Chondrocyte (in vitro differentiated cells): ENCODE measurements around the gene TPRG1L. TPM values are rescaled to one million over a fixed set of nuclear protein-coding genes. Genes with fewer than 3 reads are reported as not detected.

Experiments used
- DNase-seq: peaks from one replicate; pipeline ENCODE4 v3.0.0; 2021; ENCODE audit warnings: mixed read lengths, low spot score
- H3K27ac Mint-ChIP-seq: one replicate; pipeline ENCODE4 v1.8.0; 2021; ENCODE audit warnings: mild to moderate bottlenecking, moderate library complexity, mixed read lengths; ENCODE audit not compliant: unreplicated experiment
- H3K27me3 Mint-ChIP-seq: 2 replicates; pipeline ENCODE4 v1.8.0; 2021; ENCODE audit warnings: low read depth, mixed read lengths
- H3K36me3 Mint-ChIP-seq: 2 replicates; pipeline ENCODE4 v1.8.0; 2021; ENCODE audit warnings: low read depth, mixed read lengths
- H3K4me1 Mint-ChIP-seq: 2 replicates; pipeline ENCODE4 v1.8.0; 2021; ENCODE audit warnings: low read depth, mild to moderate bottlenecking, mixed read lengths
- H3K4me3 Mint-ChIP-seq: one replicate; pipeline ENCODE4 v1.8.0; 2021; ENCODE audit warnings: mild to moderate bottlenecking, moderate library complexity, mixed read lengths; ENCODE audit not compliant: unreplicated experiment
- H3K9me3 Mint-ChIP-seq: 2 replicates; pipeline ENCODE4 v1.8.0; 2021; ENCODE audit warnings: low read depth, mixed read lengths
- CTCF ChIP-seq: fragments of 200-600 bp; sonication (generic); IDR thresholded peaks from 2 replicates; pipeline ENCODE4 v1.5.0; 2021; ENCODE audit warnings: antibody characterized with exemption, mild to moderate bottlenecking, moderate library complexity
- total RNA-seq: library from RNA; stranded (reverse); gene quantifications from 3 replicates; pipeline ENCODE4 v1.2.1, GENCODE V29; 2021

The TPRG1L gene
- total RNA-seq, 1 donor from 2014 or later, result 53.7 TPM

GRCh38 chr1:3673381-3674099, 48.7 kb downstream of the TPRG1L start:
- Mint-ChIP-seq H3K27ac (no peak overlapping the region), H3K4me3 (no peak overlapping the region), H3K36me3 (no peaks in the 10 kb centered on the region), H3K4me1 (peaks cover 9% of the 10 kb centered on the region), H3K27me3 (no peaks in the 10 kb centered on the region), H3K9me3 (no peaks in the 10 kb centered on the region)
- no peak for TF ChIP-seq CTCF
- DNase-seq, result peak; percentile 81

- no peak overlapping the region for H3K27ac Mint-ChIP-seq
- no peaks in the 10 kb centered on the region for H3K36me3 Mint-ChIP-seq
- H3K4me3 Mint-ChIP-seq, result no peak overlapping the region
- TF ChIP-seq CTCF, result no peak
- H3K27me3 Mint-ChIP-seq, result peaks cover 5% of the 10 kb centered on the region
- peaks cover 9% of the 10 kb centered on the region for H3K4me1 Mint-ChIP-seq
- H3K9me3 Mint-ChIP-seq, result no peaks in the 10 kb centered on the region
- peak; percentile 77 for DNase-seq
These were observed 49.6 kb downstream of the TPRG1L start for GRCh38 chr1:3674100-3675094.

DNA sequence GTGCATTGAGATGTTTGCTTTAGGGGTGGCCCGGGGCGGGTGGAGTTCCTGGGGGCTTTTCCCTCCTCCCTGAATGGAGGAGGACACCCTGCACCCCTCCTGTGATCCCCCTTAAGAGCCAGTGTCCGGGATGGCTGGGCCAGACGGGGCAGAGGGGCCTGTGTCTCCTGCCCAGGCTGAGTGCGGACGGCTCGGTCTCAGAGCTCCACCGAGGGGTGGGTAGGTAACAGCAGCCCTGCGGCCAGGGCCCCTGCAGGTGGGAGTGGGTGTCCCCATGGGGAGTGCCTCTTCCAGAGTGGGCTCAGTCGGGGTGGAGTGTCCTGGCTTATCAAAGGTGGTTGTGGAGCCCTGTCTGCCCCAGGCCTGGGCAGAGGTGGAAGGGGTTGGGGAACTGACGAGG, 50.6 kb downstream of the TPRG1L start:
- no peak overlapping the region for H3K4me3 Mint-ChIP-seq
- peaks cover 9% of the 10 kb centered on the region for H3K4me1 Mint-ChIP-seq
- no peaks in the 10 kb centered on the region for H3K9me3 Mint-ChIP-seq

GRCh38 chr1:3676581-3677470, 52.0 kb downstream of the TPRG1L start:
- peaks cover 4% of the 10 kb centered on the region for H3K4me1 Mint-ChIP-seq
- peak; percentile 74 for DNase-seq
- peaks cover 11% of the 10 kb centered on the region for H3K27me3 Mint-ChIP-seq
- H3K36me3 Mint-ChIP-seq, result no peaks in the 10 kb centered on the region
- H3K9me3 Mint-ChIP-seq, result no peaks in the 10 kb centered on the region
- H3K27ac Mint-ChIP-seq, result no peak overlapping the region
- no peak for TF ChIP-seq CTCF
- no peak overlapping the region for H3K4me3 Mint-ChIP-seq

More for the DNA sequence above, 50.6 kb downstream of the TPRG1L start:
- no peak for TF ChIP-seq CTCF
- Mint-ChIP-seq H3K36me3 (no peaks in the 10 kb centered on the region), H3K27me3 (peaks cover 11% of the 10 kb centered on the region), H3K27ac (no peak overlapping the region)
- DNase-seq, result peak; percentile 89
